Measurements from ENCODE around the gene ZFP36L2.

DNA sequence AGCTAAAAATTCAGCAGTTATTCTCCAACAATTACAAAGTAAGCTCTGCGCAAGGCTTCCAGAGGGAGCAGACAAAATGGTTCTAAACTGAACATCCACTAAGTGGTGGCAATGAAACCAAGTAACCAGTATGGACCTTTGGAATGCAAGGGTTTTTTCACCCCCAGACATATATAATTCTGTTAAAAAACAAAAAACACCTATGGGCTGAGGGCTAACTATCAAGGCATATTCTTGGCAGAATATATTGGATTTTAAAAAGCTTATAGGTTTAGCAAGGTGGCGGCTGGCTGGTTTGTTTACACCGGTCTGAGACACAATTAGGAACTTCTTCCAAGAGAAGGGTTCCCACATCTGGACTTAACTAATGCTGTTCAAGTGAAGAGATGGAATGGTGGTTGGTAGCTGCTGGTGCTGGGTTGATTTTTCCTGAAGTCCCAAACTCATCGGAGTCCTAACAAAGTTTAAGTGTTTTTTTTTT is 2.8 kb downstream of the ZFP36L2 start:
- TF ChIP-seq, protein P1, sequence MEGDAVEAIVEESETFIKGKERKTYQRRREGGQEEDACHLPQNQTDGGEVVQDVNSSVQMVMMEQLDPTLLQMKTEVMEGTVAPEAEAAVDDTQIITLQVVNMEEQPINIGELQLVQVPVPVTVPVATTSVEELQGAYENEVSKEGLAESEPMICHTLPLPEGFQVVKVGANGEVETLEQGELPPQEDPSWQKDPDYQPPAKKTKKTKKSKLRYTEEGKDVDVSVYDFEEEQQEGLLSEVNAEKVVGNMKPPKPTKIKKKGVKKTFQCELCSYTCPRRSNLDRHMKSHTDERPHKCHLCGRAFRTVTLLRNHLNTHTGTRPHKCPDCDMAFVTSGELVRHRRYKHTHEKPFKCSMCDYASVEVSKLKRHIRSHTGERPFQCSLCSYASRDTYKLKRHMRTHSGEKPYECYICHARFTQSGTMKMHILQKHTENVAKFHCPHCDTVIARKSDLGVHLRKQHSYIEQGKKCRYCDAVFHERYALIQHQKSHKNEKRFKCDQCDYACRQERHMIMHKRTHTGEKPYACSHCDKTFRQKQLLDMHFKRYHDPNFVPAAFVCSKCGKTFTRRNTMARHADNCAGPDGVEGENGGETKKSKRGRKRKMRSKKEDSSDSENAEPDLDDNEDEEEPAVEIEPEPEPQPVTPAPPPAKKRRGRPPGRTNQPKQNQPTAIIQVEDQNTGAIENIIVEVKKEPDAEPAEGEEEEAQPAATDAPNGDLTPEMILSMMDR (conservative IDR thresholded peaks at IDR 0.05) = no peak
- TF ChIP-seq EZH2 (IDR thresholded peaks at IDR 0.05; ENCODE audit: low read depth) = no peak
